GM18502 (cell line): ENCODE data around the gene KDELR3.

ENCODE experiments used
- ATAC-seq: cut with Tn5 transposase; IDR thresholded peaks from one replicate; pipeline ENCODE4 v1.9.1; 2021; ENCODE audit warnings: mild to moderate bottlenecking; ENCODE audit not compliant: unreplicated experiment, poor library complexity

The KDELR3 gene

GRCh38 chr22:38436629-38437395 lies 31.1 kb upstream of the KDELR3 start:
- ATAC-seq, result no peak

- no peak for ATAC-seq
These were observed 30.5 kb upstream of the KDELR3 start for GRCh38 chr22:38437416-38437815.

GRCh38 chr22:38440747-38441350 lies 27.0 kb upstream of the KDELR3 start:
- ATAC-seq, result no peak

GRCh38 chr22:38441620-38442287 lies 26.1 kb upstream of the KDELR3 start:
- no peak for ATAC-seq

GRCh38 chr22:38442967-38443627 lies 24.8 kb upstream of the KDELR3 start:
- ATAC-seq, result no peak

- no peak for ATAC-seq
These were observed 24.0 kb upstream of the KDELR3 start for GRCh38 chr22:38443628-38444521.

GRCh38 chr22:38444783-38445182 lies 23.1 kb upstream of the KDELR3 start:
- ATAC-seq, result no peak

- no peak for ATAC-seq
These were observed 21.8 kb upstream of the KDELR3 start for GRCh38 chr22:38446018-38446601.

- ATAC-seq, result no peak
These were observed 18.8 kb upstream of the KDELR3 start for GRCh38 chr22:38448945-38449745.

- no peak for ATAC-seq
These were observed 18.1 kb upstream of the KDELR3 start for GRCh38 chr22:38449776-38450175.

GRCh38 chr22:38450234-38450797 lies 17.6 kb upstream of the KDELR3 start:
- ATAC-seq, result no peak

GRCh38 chr22:38451404-38451803 lies 16.5 kb upstream of the KDELR3 start:
- no peak for ATAC-seq

- ATAC-seq, result no peak
These were observed 16.0 kb upstream of the KDELR3 start for GRCh38 chr22:38451864-38452263.

GRCh38 chr22:38452373-38453065 lies 15.4 kb upstream of the KDELR3 start:
- ATAC-seq, result no peak

GRCh38 chr22:38453066-38453672 lies 14.7 kb upstream of the KDELR3 start:
- no peak for ATAC-seq

- ATAC-seq, result no peak
These were observed 13.9 kb upstream of the KDELR3 start for GRCh38 chr22:38453996-38454352.

GRCh38 chr22:38454353-38455075 lies 13.4 kb upstream of the KDELR3 start:
- no peak for ATAC-seq
